IMR-90 (cell line): ENCODE results near the gene SWI5. TPM values are rescaled to one million over a fixed set of nuclear protein-coding genes. Genes with fewer than 3 reads are reported as not detected.

Experiments
- ATAC-seq: fragments of 200-7000 bp; cut with Tn5 transposase; 2 replicates; pipeline ENCODE4 v1.9.1; 2020; ENCODE audit warnings: low read depth, mild to moderate bottlenecking, moderate library complexity
- BruUV-seq: library from RNA; stranded (reverse); fragments of 400-500 nt; replicated peaks from 2 replicates; lab custom pipeline; 2021; lab: Mats Ljungman, UMichigan
- CTCF ChIA-PET: fragments of 300-600 bp; formaldehyde crosslinking; extraction: SDS; loops from one replicate; lab custom pipeline; 2021; ENCODE audit warnings: antibody characterized with exemption; lab: Yijun Ruan, JAX
- POLR2A ChIA-PET: fragments of 300-600 bp; sonication (Branson Sonifier 250); formaldehyde crosslinking; loops from one replicate; lab custom pipeline; 2022; ENCODE audit warnings: antibody characterized with exemption; ENCODE audit not compliant: unreplicated experiment; lab: Charles Lee
- DNase-seq: peaks from one replicate; pipeline ENCODE4 v3.0.0; 2013
- H2AFZ ChIP-seq: replicated peaks from 2 replicates; pipeline ENCODE3; 2013; ENCODE audit warnings: low read length, mild to moderate bottlenecking; ENCODE audit not compliant: poor library complexity
- H2AK5ac ChIP-seq: 2 replicates; pipeline ENCODE4 v1.6.1; 2013; ENCODE audit warnings: low read depth, low read length, inconsistent platforms
- H2AK9ac ChIP-seq: replicated peaks from 2 replicates; pipeline ENCODE3; 2013; ENCODE audit warnings: mild to moderate bottlenecking, low read depth, low read length, moderate library complexity; ENCODE audit not compliant: poor library complexity
- H2BK120ac ChIP-seq: 2 replicates; pipeline ENCODE4 v1.6.1; 2013; ENCODE audit warnings: low read depth, low read length, inconsistent platforms
- H2BK15ac ChIP-seq: 3 replicates; pipeline ENCODE4 v1.6.1; 2013; ENCODE audit warnings: low read depth, low read length, inconsistent platforms
- H2BK20ac ChIP-seq: 2 replicates; pipeline ENCODE4 v1.6.1; 2013; ENCODE audit warnings: low read depth, mild to moderate bottlenecking, inconsistent platforms, low read length, moderate library complexity
- H2BK5ac ChIP-seq: 2 replicates; pipeline ENCODE4 v1.6.1; 2013; ENCODE audit warnings: mild to moderate bottlenecking, low read depth, low read length, inconsistent platforms; ENCODE audit not compliant: poor library complexity, severe bottlenecking
- H3K14ac ChIP-seq: replicated peaks from 2 replicates; pipeline ENCODE4 v1.6.1; 2013; ENCODE audit warnings: low read depth, low read length, inconsistent platforms
- H3K18ac ChIP-seq: 2 replicates; pipeline ENCODE4 v1.6.1; 2013; ENCODE audit warnings: low read depth, low read length, control low read depth
- H3K23ac ChIP-seq: 2 replicates; pipeline ENCODE4 v1.6.1; 2013; ENCODE audit warnings: low read depth, low read length, inconsistent platforms
- H3K27ac ChIP-seq: 2 replicates; pipeline ENCODE4 v1.5.1; 2013; ENCODE audit warnings: mild to moderate bottlenecking, control low read depth, low read length; ENCODE audit not compliant: insufficient read depth
- H3K27me3 ChIP-seq: 2 replicates; pipeline ENCODE4 v1.6.1; 2013; ENCODE audit warnings: low read length; ENCODE audit not compliant: control insufficient read depth, insufficient read depth
- H3K36me3 ChIP-seq: 2 replicates; pipeline ENCODE4 v1.6.1; 2013; ENCODE audit warnings: low read length, mixed read lengths; ENCODE audit not compliant: control insufficient read depth, insufficient read depth
- H3K4ac ChIP-seq: 2 replicates; pipeline ENCODE4 v1.6.1; 2013; ENCODE audit warnings: low read depth, low read length, inconsistent platforms
- H3K4me1 ChIP-seq: 2 replicates; pipeline ENCODE4 v1.6.1; 2013; ENCODE audit warnings: low read length, mixed read lengths; ENCODE audit not compliant: control insufficient read depth, insufficient read depth
- H3K4me2 ChIP-seq: 2 replicates; pipeline ENCODE4 v1.6.1; 2013; ENCODE audit warnings: low read depth, mild to moderate bottlenecking, control low read depth, low read length, moderate library complexity
- H3K4me3 ChIP-seq: 2 replicates; pipeline ENCODE4 v1.5.1; 2013; ENCODE audit warnings: low read depth, mild to moderate bottlenecking, control low read depth, low read length, moderate library complexity; ENCODE audit not compliant: insufficient read depth
- H3K56ac ChIP-seq: 2 replicates; pipeline ENCODE4 v1.6.1; 2013; ENCODE audit warnings: low read length, inconsistent platforms; ENCODE audit not compliant: insufficient read depth; ENCODE audit errors: extremely low read depth
- H3K79me1 ChIP-seq, 2 experiments: 2 replicates each; pipeline ENCODE4 v1.6.1; 2013; ENCODE audit warnings: low read length in 2 of 2, inconsistent platforms in 1 of 2, low read depth in 1 of 2
- H3K9ac ChIP-seq: 2 replicates; pipeline ENCODE4 v1.6.1; 2013; ENCODE audit warnings: low read depth, low read length, control low read depth
- H3K9me1 ChIP-seq: 2 replicates; pipeline ENCODE4 v1.6.1; 2013; ENCODE audit warnings: low read length, inconsistent platforms; ENCODE audit not compliant: insufficient read depth
- H3K9me3 ChIP-seq: 2 replicates; pipeline ENCODE4 v1.6.1; 2013; ENCODE audit warnings: low read length; ENCODE audit not compliant: control insufficient read depth, insufficient read depth
- H4K20me1 ChIP-seq: 2 replicates; pipeline ENCODE4 v1.6.1; 2013; ENCODE audit warnings: low read length, inconsistent platforms; ENCODE audit not compliant: insufficient read depth
- H4K5ac ChIP-seq: 2 replicates; pipeline ENCODE4 v1.6.1; 2013; ENCODE audit warnings: mild to moderate bottlenecking, low read depth, low read length, control low read depth
- H4K8ac ChIP-seq, 2 experiments: 2 replicates each; pipeline ENCODE4 v1.6.1; 2013; ENCODE audit warnings: low read depth in 2 of 2, low read length in 2 of 2, control low read depth in 1 of 2, inconsistent platforms in 1 of 2
- H4K91ac ChIP-seq: 2 replicates; pipeline ENCODE4 v1.6.1; 2013; ENCODE audit warnings: low read depth, low read length, inconsistent platforms; ENCODE audit not compliant: insufficient read depth
- BHLHE40 ChIP-seq: fragments of 150-350 bp; IDR thresholded peaks from 2 replicates; pipeline ENCODE4 v1.6.1; 2016; ENCODE audit warnings: mild to moderate bottlenecking, low read depth, low read length
- CEBPB ChIP-seq: IDR thresholded peaks from 2 replicates; pipeline ENCODE4 v1.6.1; 2012; ENCODE audit warnings: low read depth, low read length, improper control_type of control experiment
- CHD1 ChIP-seq: IDR thresholded peaks from 2 replicates; pipeline ENCODE4 v1.6.1; 2012; ENCODE audit warnings: low read depth, low read length, improper control_type of control experiment
- CTCF ChIP-seq: conservative IDR thresholded peaks from 2 replicates; pipeline ENCODE4 v1.5.1; 2012; ENCODE audit warnings: mild to moderate bottlenecking, low read depth, low read length, improper control_type of control experiment
- ELK1 ChIP-seq: fragments of 150-350 bp; IDR thresholded peaks from 2 replicates; pipeline ENCODE4 v1.6.1; 2016; ENCODE audit warnings: low read depth, mild to moderate bottlenecking, low read length, moderate library complexity, borderline replicate concordance
- MAFK ChIP-seq: IDR thresholded peaks from 2 replicates; pipeline ENCODE4 v1.6.1; 2012; ENCODE audit warnings: low read depth, low read length, improper control_type of control experiment
- MAZ ChIP-seq: IDR thresholded peaks from 2 replicates; pipeline ENCODE4 v1.6.1; 2012; ENCODE audit warnings: low read depth, mild to moderate bottlenecking, low read length, improper control_type of control experiment, moderate library complexity, borderline replicate concordance
- MXI1 ChIP-seq: IDR thresholded peaks from 2 replicates; pipeline ENCODE4 v1.6.1; 2012; ENCODE audit warnings: low read depth, mild to moderate bottlenecking, low read length, moderate library complexity, borderline replicate concordance
- NFE2L2 ChIP-seq: fragments of 150-350 bp; IDR thresholded peaks from 2 replicates; pipeline ENCODE4 v1.6.1; 2016; ENCODE audit warnings: low read depth, mild to moderate bottlenecking, low read length
- POLR2A ChIP-seq: IDR thresholded peaks from 2 replicates; pipeline ENCODE4 v1.6.1; 2012; ENCODE audit warnings: mild to moderate bottlenecking, low read depth, low read length
- RAD21 ChIP-seq: IDR thresholded peaks from 2 replicates; pipeline ENCODE4 v1.6.1; 2012; ENCODE audit warnings: low read length, improper control_type of control experiment
- RCOR1 ChIP-seq: IDR thresholded peaks from 2 replicates; pipeline ENCODE4 v1.6.1; 2012; ENCODE audit warnings: mild to moderate bottlenecking, low read length, improper control_type of control experiment; ENCODE audit not compliant: insufficient replicate concordance
- RFX5 ChIP-seq: IDR thresholded peaks from 2 replicates; pipeline ENCODE4 v1.8.0; 2012; ENCODE audit warnings: low read depth, mild to moderate bottlenecking, low read length, moderate library complexity
- SMC3 ChIP-seq: fragments of 150-350 bp; IDR thresholded peaks from 2 replicates; pipeline ENCODE4 v1.6.1; 2016; ENCODE audit warnings: low read depth, mild to moderate bottlenecking, antibody characterized with exemption, low read length, moderate library complexity
- USF2 ChIP-seq: fragments of 150-350 bp; IDR thresholded peaks from 2 replicates; pipeline ENCODE4 v1.6.1; 2017; ENCODE audit warnings: mild to moderate bottlenecking, antibody characterized with exemption, low read length, low read depth
- WGBS, 2 experiments: methylation state at CpG; one replicate each; pipeline versions ENCODE4 v1.1.5 to v1.1.7; 2013; ENCODE audit warnings: missing lambda C conversion rate in 2 of 2; ENCODE audit not compliant: insufficient read length in 1 of 2; ENCODE audit errors: extremely low coverage in 2 of 2; 5-methylcytosine and 5-hydroxymethylcytosine counted together
- dilution Hi-C: fragments of 300-500 bp; cut with HindIII; formaldehyde crosslinking; loops from one replicate; pipeline ENCODE4 v1.14.3; 2018; ENCODE audit warnings: low sequenced_read_pairs; ENCODE audit not compliant: unreplicated experiment
- in situ Hi-C: fragments of 300-500 bp; cut with MboI; formaldehyde crosslinking; loops from 3 replicates; pipeline ENCODE4 v1.14.3; 2019; ENCODE audit warnings: low sequenced_read_pairs, inconsistent platforms, mixed read lengths
- intact Hi-C: fragments of 100-400 bp; cut with micrococcal nuclease; formaldehyde crosslinking; loops from 2 replicates; pipeline ENCODE4 v1.10.0; 2022
- polyA plus RNA-seq, 3 experiments: library from polyadenylated mRNA; depleted of rRNA; stranded (reverse); fragments of >200 nt; gene quantifications; 2 replicates each; pipeline ENCODE4 v1.2.3, GENCODE V29; 2012; ENCODE audit warnings: low replicate concordance in 1 of 3
- total RNA-seq: library from RNA; depleted of rRNA; stranded (reverse); fragments of >200 nt; gene quantifications from 2 replicates; pipeline ENCODE4 v1.2.3, GENCODE V29; 2012

SWI5 gene
- total and polyA plus RNA-seq, 2 of the 4 experiments (the other 2 are of a cell fraction): 38.9 to 93.5 TPM

DNA sequence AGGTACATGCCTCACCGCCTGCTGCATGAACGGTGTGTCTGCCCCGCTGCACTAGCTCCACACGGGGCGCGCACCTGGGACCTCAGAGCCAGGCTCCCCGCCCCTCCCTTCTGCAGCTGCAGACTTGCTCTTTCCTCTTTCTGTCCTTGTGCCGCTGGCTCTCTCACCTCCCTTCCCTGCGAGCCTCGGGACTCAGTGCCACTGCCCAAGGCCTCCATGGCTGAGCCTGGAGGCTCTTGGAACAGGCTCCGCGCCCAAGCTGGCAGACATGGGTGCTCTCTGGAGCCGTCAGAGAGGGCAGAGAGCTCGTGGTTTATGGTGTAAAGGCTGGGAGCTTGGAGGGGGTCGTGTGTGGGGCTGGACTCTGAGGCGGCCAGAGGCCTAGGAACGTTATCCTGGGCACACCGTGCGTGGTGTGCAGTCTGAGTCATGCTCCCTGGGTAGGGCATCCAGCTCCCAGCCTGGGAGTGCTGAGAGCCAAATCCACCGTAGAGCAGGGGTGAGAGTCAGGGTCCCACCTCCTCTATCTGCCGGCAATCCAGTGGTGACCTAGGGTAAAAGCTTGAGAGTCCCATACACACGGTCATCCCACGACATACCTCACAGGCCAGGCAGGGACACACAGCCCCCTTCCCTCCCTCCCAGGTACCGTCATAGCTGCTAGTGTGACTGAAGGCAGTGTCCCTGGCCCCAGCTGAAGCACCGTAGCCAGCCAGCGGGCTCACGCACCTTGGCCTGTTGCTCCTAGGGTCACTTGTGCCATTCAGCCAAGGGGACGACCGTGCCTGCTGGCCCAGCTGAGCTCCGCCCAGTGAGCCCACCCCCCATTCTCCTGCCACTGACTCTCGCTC is 22.7 kb upstream of the SWI5 start:
- CTCF ChIA-PET: no interaction called here
- Histone ChIP-seq H3K4ac (no peak overlapping the region), H2BK20ac (no peak overlapping the region), H3K27me3 (no peaks in the 10 kb centered on the region), H3K9me1 (no peaks in the 10 kb centered on the region), H2AK9ac (no peak overlapping the region), H2BK5ac (no peak overlapping the region), H3K56ac (no peak overlapping the region), H3K36me3 (peaks cover 27% of the 10 kb centered on the region), H2AK5ac (no peak overlapping the region), H2AFZ (no peak overlapping the region), H3K9ac (no peak overlapping the region), H4K91ac (no peak overlapping the region), H3K4me1 (no peaks in the 10 kb centered on the region), H3K79me1 (no peaks in the 10 kb centered on the region), H4K5ac (no peak overlapping the region), H2BK120ac (no peak overlapping the region), H4K8ac (no peak overlapping the region), H3K14ac (no peak overlapping the region), H3K9me3 (no peaks in the 10 kb centered on the region), H2BK15ac (no peak overlapping the region), H4K20me1 (peaks cover 18% of the 10 kb centered on the region), H3K18ac (no peak overlapping the region), H3K4me2 (no peak overlapping the region), H3K23ac (no peak overlapping the region), H3K4me3 (no peak overlapping the region), H3K27ac (no peak overlapping the region)
- in situ Hi-C loops (no loop called here), dilution Hi-C loops (no loop called here), intact Hi-C loops (no loop called here)
- DNase-seq: no peak
- no TSS peak for BruUV-seq
- no peak for ATAC-seq
- POLR2A ChIA-PET: interaction anchor here (0.6 kb wide), 1 partner anchor 118 kb away, joined by 6 read pairs; the partner anchor contains the start of gene URM1
- WGBS, 2 experiments: 96% methylated on average over 19 of the region's 31 CpGs; no CpG with 5 or more reads in 1 of the 2 experiments
- no peak for TF ChIP-seq MXI1
- TF ChIP-seq CHD1: no peak
- TF ChIP-seq CEBPB: no peak
- TF ChIP-seq MAZ: no peak
- TF ChIP-seq MAFK: no peak
- no peak for TF ChIP-seq CTCF
- TF ChIP-seq BHLHE40: no peak
- TF ChIP-seq NFE2L2: no peak
- TF ChIP-seq POLR2A: no peak
- TF ChIP-seq SMC3: no peak
- no peak for TF ChIP-seq RCOR1
- no peak for TF ChIP-seq ELK1
- no peak for TF ChIP-seq RFX5
- no peak for TF ChIP-seq USF2
- TF ChIP-seq RAD21: no peak
